ENCODE measurements around the gene SLTM.
"Not testable (repeated sequence)": the region's sequence is repeated elsewhere in the genome, so short reads cannot be mapped to it uniquely, and the experiment has no call there.

Gene SLTM

GRCh38 chr15:58870451-58870850 is 63.0 kb downstream of the SLTM start:
- no peak for DNase-seq

DNA sequence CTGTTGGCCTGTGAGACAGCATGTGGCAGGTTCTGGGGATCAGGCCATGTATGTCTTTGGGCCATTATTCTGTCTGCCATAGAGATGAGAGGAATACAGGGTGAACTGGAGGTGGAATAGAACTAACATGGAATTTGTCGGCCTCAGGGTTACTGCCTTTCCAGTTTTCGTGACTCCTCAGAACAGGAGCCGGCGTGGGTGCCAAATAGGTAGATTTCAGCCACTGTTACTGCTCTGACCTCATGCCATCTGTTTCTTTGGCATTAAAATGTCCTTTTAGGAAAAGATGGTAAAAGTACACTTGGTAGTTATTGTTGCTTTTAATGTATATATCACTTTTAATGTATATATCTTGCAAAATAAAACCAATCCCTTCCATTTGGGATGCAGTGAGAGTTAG is 65.6 kb downstream of the SLTM start:
- no peak for DNase-seq

GRCh38 chr15:58865425-58865880 is 68.0 kb downstream of the SLTM start:
- no peak for DNase-seq

DNA sequence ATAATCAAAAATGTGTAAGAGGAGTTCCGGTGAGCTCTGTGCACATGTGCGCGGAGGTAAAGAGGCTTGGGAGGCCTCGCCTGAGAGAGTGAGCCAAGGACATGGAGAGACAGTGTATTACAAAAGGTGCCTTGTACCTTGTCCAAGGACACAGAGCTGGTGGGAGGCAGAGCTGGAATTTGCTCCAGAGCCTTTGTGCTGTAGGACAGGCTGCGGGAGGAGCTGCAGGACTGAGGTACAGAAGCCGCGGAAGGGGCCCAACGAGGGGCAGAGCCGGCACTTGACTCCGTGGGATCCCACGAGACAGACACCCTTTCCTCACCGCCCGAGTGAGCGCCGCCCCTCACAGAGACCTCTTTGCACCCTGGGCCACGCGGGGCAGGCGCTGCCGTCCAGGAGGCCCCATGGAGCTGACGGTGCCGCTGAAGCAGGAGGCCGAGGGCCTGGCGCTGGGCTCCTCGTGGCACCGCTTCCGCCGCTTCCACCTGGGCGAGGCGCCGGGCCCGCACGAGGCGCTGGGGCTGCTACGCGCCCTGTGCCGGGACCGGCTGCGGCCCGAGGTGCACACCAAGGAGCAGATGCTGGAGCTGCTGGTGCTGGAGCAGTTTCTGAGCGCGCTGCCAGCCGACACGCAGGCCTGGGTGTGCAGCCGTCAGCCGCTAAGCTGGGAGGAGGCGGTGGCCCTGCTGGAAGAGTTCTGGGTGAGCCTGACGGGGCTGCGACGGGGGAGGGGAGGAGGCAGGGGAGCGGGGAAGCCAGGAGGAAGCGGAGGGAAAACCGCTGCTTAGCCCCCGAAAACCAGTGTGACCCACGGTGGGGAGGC is 68.7 kb downstream of the SLTM start:
- no peak for DNase-seq

DNA sequence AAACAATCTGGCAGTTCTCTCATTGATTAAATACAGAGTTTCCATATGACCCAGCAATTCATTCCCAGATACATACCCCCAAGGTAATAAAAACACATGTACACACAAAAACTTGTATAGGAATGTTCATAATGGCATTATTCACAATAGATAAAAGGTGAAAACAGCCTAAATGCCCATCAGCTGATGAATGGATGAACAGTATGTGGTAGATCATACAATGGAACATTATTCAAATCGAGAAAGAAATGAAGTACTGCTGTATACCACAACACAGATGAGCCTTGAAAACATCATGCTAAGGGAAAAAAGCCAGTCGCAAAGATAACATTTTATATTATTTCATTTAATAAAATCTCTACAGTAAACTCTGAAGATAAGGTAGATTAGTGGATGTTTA is 71.2 kb downstream of the SLTM start:
- no peak for DNase-seq

DNA sequence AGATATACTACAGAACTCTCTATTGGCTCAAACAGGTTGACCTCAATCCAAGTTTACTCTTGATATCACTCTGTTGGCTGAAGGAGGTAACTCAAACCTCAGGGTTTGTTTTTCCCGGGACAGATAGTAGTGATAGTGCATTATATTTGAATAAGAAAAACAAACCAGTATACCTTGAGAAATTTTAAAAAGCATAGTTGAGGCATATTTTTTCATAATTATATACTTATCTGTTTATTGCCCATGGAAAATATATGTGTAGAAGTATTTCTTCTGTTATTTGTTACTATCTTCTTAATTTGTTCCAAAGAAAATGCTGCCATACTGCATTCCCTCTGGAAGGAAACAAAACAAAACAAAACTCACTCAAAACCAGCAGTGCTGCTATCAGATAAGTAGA is 76.9 kb downstream of the SLTM start:
- DNase-seq = not testable (repeated sequence)

DNA sequence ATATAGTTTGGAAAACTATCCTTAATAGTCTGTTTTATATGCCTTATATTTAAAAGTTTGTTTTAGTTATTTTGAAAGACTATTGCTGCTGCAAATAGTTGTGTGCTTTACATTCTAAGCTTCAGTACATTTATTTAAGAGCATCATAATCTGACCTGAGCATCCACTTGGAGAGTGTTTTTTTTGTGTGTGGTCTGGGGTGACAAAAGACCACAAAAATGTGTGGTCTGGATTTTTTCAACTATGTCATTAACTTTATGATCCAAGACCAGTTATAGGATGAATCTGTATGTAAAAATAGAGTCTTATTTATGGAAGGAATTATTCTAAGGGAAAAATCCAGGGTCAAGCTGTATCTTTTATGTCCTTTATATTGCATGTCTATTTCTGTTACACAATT is 77.4 kb downstream of the SLTM start:
- DNase-seq = no peak

DNA sequence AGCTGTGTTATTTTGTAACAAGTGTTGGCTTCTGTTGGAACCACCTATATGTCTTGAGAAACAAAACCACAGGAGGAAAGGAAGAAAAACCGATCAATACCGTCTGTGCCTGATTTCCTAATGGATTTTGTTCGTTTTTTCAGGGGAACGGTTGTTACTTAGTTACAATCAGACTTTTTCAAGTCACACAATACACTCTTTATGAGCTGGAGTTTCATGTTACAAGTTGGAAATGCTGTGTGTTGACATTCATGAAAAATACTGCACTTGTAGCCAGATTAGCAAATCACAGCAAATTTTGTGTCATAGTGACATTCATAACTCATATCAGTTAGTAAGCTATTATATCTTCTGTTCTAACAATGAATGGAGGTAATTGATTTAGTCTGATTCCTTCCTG is 78.9 kb downstream of the SLTM start:
- no peak for DNase-seq

DNA sequence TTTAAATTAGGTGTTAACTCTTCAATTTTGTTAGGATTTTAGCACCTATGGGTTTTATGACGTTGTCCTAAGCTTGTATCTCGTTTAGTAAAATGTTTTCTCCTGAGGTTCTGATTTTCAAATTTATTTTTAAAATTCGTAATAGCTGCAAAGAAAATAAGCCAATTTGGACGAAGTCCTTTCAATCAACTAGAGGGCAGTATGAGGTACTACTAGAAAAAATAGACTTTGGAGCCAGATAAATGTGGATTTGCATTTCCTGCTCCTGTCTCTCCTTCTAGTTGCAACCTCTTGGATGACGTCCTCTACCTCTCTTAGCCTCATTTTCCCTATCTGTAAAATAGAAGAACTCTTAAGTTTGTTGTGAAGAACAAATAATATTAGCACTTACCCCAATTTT is 81.1 kb downstream of the SLTM start:
- no peak for DNase-seq

- DNase-seq = not testable (repeated sequence)
These were observed 82.3 kb downstream of the SLTM start for GRCh38 chr15:58851205-58851604.

GRCh38 chr15:58842713-58843396 is 90.6 kb downstream of the SLTM start:
- DNase-seq = no peak

DNA sequence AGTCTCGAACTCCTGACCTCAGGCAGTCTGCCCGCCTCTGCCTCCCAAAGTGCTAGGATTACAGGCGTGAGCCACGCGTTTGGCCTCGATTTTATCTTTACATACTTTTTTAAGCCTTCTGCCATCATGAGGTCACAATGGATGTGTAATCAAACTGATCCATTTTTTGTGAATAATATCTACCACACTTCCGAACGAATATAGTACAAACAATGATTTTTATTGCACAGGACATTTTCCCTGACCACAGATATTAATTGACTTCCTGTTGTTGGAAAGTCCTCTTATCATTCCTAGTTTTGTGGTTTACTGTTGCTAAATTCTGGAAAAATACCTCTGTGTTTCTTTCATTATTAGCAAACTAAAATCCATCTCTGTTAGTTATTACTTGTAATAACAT is 93.4 kb downstream of the SLTM start:
- no peak for DNase-seq

- no peak for DNase-seq
These were observed 94.0 kb downstream of the SLTM start for GRCh38 chr15:58839485-58839884.

DNA sequence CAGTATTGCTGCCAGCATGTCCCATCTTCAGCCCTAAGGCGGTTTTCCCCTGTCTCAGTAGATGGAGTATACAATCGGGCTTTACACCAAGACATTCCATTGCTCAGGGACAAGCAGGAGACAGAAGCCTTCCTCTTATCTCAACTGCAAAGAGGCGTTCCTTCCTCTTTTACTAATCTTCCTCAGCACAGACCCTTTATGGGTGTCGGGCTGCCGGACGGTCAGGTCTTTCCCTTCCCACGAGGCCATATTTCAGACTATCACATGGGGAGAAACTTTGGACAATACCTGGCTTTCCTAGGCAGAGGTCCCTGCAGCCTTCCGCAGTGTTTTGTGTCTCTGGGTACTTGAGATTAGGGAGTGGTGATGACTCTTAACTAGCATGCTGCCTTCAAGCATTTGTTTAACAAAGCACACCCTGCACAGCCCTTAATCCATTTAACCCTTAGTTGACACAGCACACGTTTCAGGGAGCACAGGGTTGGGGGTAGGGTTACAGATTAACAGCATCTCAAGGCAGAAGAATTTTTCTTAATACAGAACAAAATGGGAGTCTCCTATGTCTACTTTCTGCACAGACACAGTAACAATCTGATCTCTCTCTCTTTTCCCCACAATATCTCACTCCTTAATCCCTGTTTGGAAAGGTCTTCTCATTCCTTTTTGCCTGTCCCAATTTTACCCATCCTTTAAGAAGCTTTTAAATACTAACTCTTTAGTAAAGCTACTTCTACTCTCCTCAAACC is 99.6 kb downstream of the SLTM start:
- not testable (repeated sequence) for DNase-seq

DNA sequence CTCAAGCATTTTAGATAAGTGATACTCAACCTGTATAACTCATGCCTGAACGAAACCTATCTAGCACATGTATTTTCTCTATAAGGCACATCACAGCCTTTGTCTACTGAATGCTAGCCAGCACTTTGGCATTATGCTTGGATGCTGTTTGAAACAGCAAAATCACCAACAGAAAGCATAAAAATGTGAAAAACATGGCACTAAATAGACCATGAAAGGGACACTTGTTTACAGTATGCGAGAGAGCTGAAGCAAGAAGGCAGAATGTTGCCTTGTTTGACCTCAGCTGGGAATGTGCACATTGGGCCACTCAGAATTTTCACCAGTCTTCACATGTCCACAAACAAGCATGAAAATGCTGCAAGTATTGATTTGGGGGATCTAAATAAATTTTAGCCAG is 102.9 kb downstream of the SLTM start:
- no peak for DNase-seq
